MCF 10A (cell line): Measurements from ENCODE around the gene FMNL2. TPM values are rescaled to one million over a fixed set of nuclear protein-coding genes. Genes with fewer than 3 reads are reported as not detected.
A peak's percentile ranks its signal among the peaks of the same experiment; 100 is the strongest.

Source experiments
- BruUV-seq: library from RNA; stranded (reverse); fragments of 400-500 nt; replicated peaks from 2 replicates; lab custom pipeline; 2021; lab: Mats Ljungman, UMichigan
- CTCF ChIA-PET: fragments of 300-600 bp; sonication (Branson Sonifier 250); formaldehyde crosslinking; extraction: SDS; loops from one replicate; lab custom pipeline; 2021; ENCODE audit warnings: antibody characterized with exemption, inconsistent platforms; lab: Yijun Ruan, JAX
- POLR2A ChIA-PET: fragments of 300-600, 350-650 bp; sonication (Branson Sonifier 250); formaldehyde crosslinking; extraction: SDS; loops from one replicate; lab custom pipeline; 2020; ENCODE audit warnings: antibody characterized with exemption, inconsistent platforms; lab: Yijun Ruan, JAX
- DNase-seq: peaks from one replicate; pipeline ENCODE4 v3.0.0-alpha.2; 2018; ENCODE audit not compliant: unreplicated experiment
- H3K27ac Mint-ChIP-seq: one replicate; pipeline ENCODE4 v1.8.0; 2022; ENCODE audit warnings: mild to moderate bottlenecking, low read depth, mixed read lengths; ENCODE audit not compliant: unreplicated experiment
- H3K27me3 Mint-ChIP-seq: one replicate; pipeline ENCODE4 v1.8.0; 2022; ENCODE audit warnings: mixed read lengths; ENCODE audit not compliant: insufficient read depth, unreplicated experiment
- H3K36me3 Mint-ChIP-seq: one replicate; pipeline ENCODE4 v1.8.0; 2022; ENCODE audit warnings: mild to moderate bottlenecking, moderate library complexity, mixed read lengths; ENCODE audit not compliant: insufficient read depth, unreplicated experiment
- H3K4me1 Mint-ChIP-seq: one replicate; pipeline ENCODE4 v1.8.0; 2022; ENCODE audit warnings: mixed read lengths; ENCODE audit not compliant: insufficient read depth, unreplicated experiment
- H3K4me3 Mint-ChIP-seq: one replicate; pipeline ENCODE4 v1.8.0; 2022; ENCODE audit warnings: mild to moderate bottlenecking, moderate library complexity, mixed read lengths; ENCODE audit not compliant: unreplicated experiment
- H3K9me3 Mint-ChIP-seq: one replicate; pipeline ENCODE4 v1.8.0; 2022; ENCODE audit warnings: mixed read lengths; ENCODE audit not compliant: unreplicated experiment
- CTCF ChIP-seq: fragments of 200-600 bp; IDR thresholded peaks from one replicate; pipeline ENCODE4 v1.8.0; 2022; ENCODE audit warnings: antibody characterized with exemption, mild to moderate bottlenecking; ENCODE audit not compliant: unreplicated experiment
- intact Hi-C: fragments of 100-400 bp; cut with micrococcal nuclease; formaldehyde crosslinking; loops from 2 replicates; pipeline ENCODE4 v1.14.1; 2022
- total RNA-seq: library from RNA; stranded (reverse); gene quantifications from 2 replicates; pipeline ENCODE4 v1.2.3, GENCODE V29; 2022

Gene FMNL2
- total RNA-seq, 1 experiment from 2014 or later = 76.5 TPM

GRCh38 chr2:152415796-152416195 lies 80.8 kb downstream of the FMNL2 start:
- intact Hi-C loops = no loop called here
- H3K4me3 Mint-ChIP-seq = no peak overlapping the region
- ChIA-PET CTCF (interaction anchor here (0.6 to 2.3 kb wide), 11 partner anchors 10 to 231 kb away, joined by 3 to 7 read pairs (median 4); no protein-coding TSS in a partner anchor), POLR2A (interaction anchor here (0.7 to 3.6 kb wide), 10 partner anchors 9 to 241 kb away, joined by 3 to 14 read pairs (median 4); partner anchors contain the start of gene FMNL2)
- no peaks in the 10 kb centered on the region for H3K27me3 Mint-ChIP-seq
- peaks cover 65% of the 10 kb centered on the region for H3K4me1 Mint-ChIP-seq
- no TSS peak for BruUV-seq
- no peak for DNase-seq
- no peak for TF ChIP-seq CTCF
- no peaks in the 10 kb centered on the region for H3K36me3 Mint-ChIP-seq
- H3K27ac Mint-ChIP-seq = peak overlapping the region; percentile 79
- H3K9me3 Mint-ChIP-seq = no peaks in the 10 kb centered on the region

- no peak for DNase-seq
- Mint-ChIP-seq H3K27ac (no peak overlapping the region), H3K9me3 (no peaks in the 10 kb centered on the region), H3K36me3 (peaks cover 4% of the 10 kb centered on the region), H3K27me3 (no peaks in the 10 kb centered on the region), H3K4me3 (no peak overlapping the region), H3K4me1 (peaks cover 52% of the 10 kb centered on the region)
- ChIA-PET CTCF (interaction anchor here (1.4 kb wide), 1 partner anchor 9 kb away, joined by 6 read pairs; no protein-coding TSS in a partner anchor), POLR2A (interaction anchor here (0.7 to 1.7 kb wide), 4 partner anchors 9 to 14 kb away, joined by 4 to 7 read pairs (median 6); no protein-coding TSS in a partner anchor)
- no peak for TF ChIP-seq CTCF
- BruUV-seq = no TSS peak
- intact Hi-C loops = no loop called here
Measured at GRCh38 chr2:152418688-152419087, 83.7 kb downstream of the FMNL2 start.

GRCh38 chr2:152419944-152420343 lies 85.0 kb downstream of the FMNL2 start:
- Mint-ChIP-seq H3K27me3 (no peaks in the 10 kb centered on the region), H3K36me3 (peaks cover 4% of the 10 kb centered on the region), H3K4me1 (peaks cover 40% of the 10 kb centered on the region), H3K4me3 (no peak overlapping the region), H3K27ac (no peak overlapping the region), H3K9me3 (no peaks in the 10 kb centered on the region)
- DNase-seq = no peak
- ChIA-PET POLR2A (interaction anchor here (0.8 to 1.7 kb wide), 7 partner anchors 10 to 219 kb away, joined by 3 to 7 read pairs (median 5); no protein-coding TSS in a partner anchor), CTCF (interaction anchor here (0.5 to 1.8 kb wide), 6 partner anchors 10 to 76 kb away, joined by 3 to 6 read pairs (median 4); no protein-coding TSS in a partner anchor)
- no TSS peak for BruUV-seq
- TF ChIP-seq CTCF = no peak
- intact Hi-C loops = loop anchor here (2.0 kb wide), 1 partner anchor 229 kb away; no protein-coding TSS in a partner anchor

GRCh38 chr2:152420363-152420762 lies 85.4 kb downstream of the FMNL2 start:
- intact Hi-C loops = loop anchor here (2.0 kb wide), 1 partner anchor 230 kb away; no protein-coding TSS in a partner anchor
- H3K36me3 Mint-ChIP-seq = peaks cover 4% of the 10 kb centered on the region
- no peak overlapping the region for H3K4me3 Mint-ChIP-seq
- H3K9me3 Mint-ChIP-seq = no peaks in the 10 kb centered on the region
- TF ChIP-seq CTCF = no peak
- H3K27me3 Mint-ChIP-seq = no peaks in the 10 kb centered on the region
- DNase-seq = no peak
- ChIA-PET CTCF (interaction anchor here (0.5 to 1.8 kb wide), 5 partner anchors 14 to 75 kb away, joined by 3 to 5 read pairs (median 3); no protein-coding TSS in a partner anchor), POLR2A (interaction anchor here (0.8 to 1.7 kb wide), 6 partner anchors 10 to 220 kb away, joined by 3 to 7 read pairs (median 4); no protein-coding TSS in a partner anchor)
- peaks cover 36% of the 10 kb centered on the region for H3K4me1 Mint-ChIP-seq
- H3K27ac Mint-ChIP-seq = no peak overlapping the region
- BruUV-seq = no TSS peak
